KMS-11 (cell line): ENCODE results near the gene BTBD10.

Source experiments
- H2AFZ ChIP-seq: fragments of 200-600 bp; sonication (generic); 2 replicates; pipeline ENCODE4 v1.6.1; 2016; ENCODE audit warnings: antibody characterized with exemption, mixed run types, low read depth
- H3K27ac ChIP-seq: fragments of 200-600 bp; sonication (generic); 2 replicates; pipeline ENCODE4 v1.6.1; 2016; ENCODE audit warnings: mild to moderate bottlenecking, mixed run types
- H3K27me3 ChIP-seq: fragments of 200-600 bp; sonication (generic); 2 replicates; pipeline ENCODE4 v1.6.1; 2017; ENCODE audit warnings: mild to moderate bottlenecking, low read depth, mixed run types, moderate library complexity; ENCODE audit not compliant: insufficient read depth
- H3K36me3 ChIP-seq: fragments of 200-600 bp; sonication (generic); 2 replicates; pipeline ENCODE4 v1.6.1; 2017; ENCODE audit warnings: mild to moderate bottlenecking, mixed run types; ENCODE audit not compliant: insufficient read depth
- H3K4me1 ChIP-seq: fragments of 200-600 bp; sonication (generic); 2 replicates; pipeline ENCODE4 v1.6.1; 2016; ENCODE audit warnings: mild to moderate bottlenecking, low read depth, mixed run types; ENCODE audit not compliant: poor library complexity, severe bottlenecking
- H3K4me2 ChIP-seq: fragments of 200-600 bp; sonication (generic); 2 replicates; pipeline ENCODE4 v1.7.0; 2016; ENCODE audit warnings: mild to moderate bottlenecking, mixed run types
- H3K4me3 ChIP-seq: fragments of 200-600 bp; sonication (generic); IDR thresholded peaks from 2 replicates; pipeline ENCODE4 v1.6.1; 2017; ENCODE audit warnings: low read depth, low read length, mixed read lengths; ENCODE audit not compliant: insufficient read depth
- H3K79me2 ChIP-seq: fragments of 200-600 bp; sonication (generic); 2 replicates; pipeline ENCODE4 v1.6.1; 2016; ENCODE audit warnings: low read depth, mixed run types; ENCODE audit not compliant: insufficient read depth
- H3K9ac ChIP-seq: fragments of 200-600 bp; sonication (generic); 2 replicates; pipeline ENCODE4 v1.6.1; 2016; ENCODE audit warnings: mild to moderate bottlenecking, mixed run types
- H4K20me1 ChIP-seq: fragments of 200-600 bp; sonication (generic); 2 replicates; pipeline ENCODE4 v1.6.1; 2016; ENCODE audit warnings: mild to moderate bottlenecking, mixed run types; ENCODE audit not compliant: insufficient read depth
- CTCF ChIP-seq: fragments of 200-600 bp; sonication (generic); conservative IDR thresholded peaks from 2 replicates; pipeline ENCODE4 v1.6.1; 2017; ENCODE audit warnings: low read depth, mild to moderate bottlenecking, antibody characterized with exemption, low read length, moderate library complexity, mixed read lengths

BTBD10 gene

GRCh38 chr11:13427440-13427839 lies 35.6 kb downstream of the BTBD10 start:
- Histone ChIP-seq H3K4me1 (peaks cover 6% of the 10 kb centered on the region), H3K36me3 (no peaks in the 10 kb centered on the region), H3K9ac (no peak overlapping the region), H3K79me2 (no peaks in the 10 kb centered on the region; the same call in 1 of the 2 replicates), H3K27ac (no peak overlapping the region), H2AFZ (no peak overlapping the region), H3K27me3 (no peaks in the 10 kb centered on the region), H4K20me1 (no peaks in the 10 kb centered on the region), H3K4me2 (no peak overlapping the region), H3K4me3 (no peak overlapping the region)
- no peak for TF ChIP-seq CTCF

GRCh38 chr11:13423372-13423771 lies 39.6 kb downstream of the BTBD10 start:
- no peak overlapping the region for H3K9ac ChIP-seq
- H3K4me2 ChIP-seq: no peak overlapping the region
- H3K27me3 ChIP-seq: no peaks in the 10 kb centered on the region
- no peaks in the 10 kb centered on the region for H4K20me1 ChIP-seq
- H3K79me2 ChIP-seq: no peaks in the 10 kb centered on the region
- no peaks in the 10 kb centered on the region for H3K4me1 ChIP-seq
- H2AFZ ChIP-seq: no peak overlapping the region
- no peak overlapping the region for H3K4me3 ChIP-seq
- no peak for TF ChIP-seq CTCF
- no peaks in the 10 kb centered on the region; the same call in 1 of the 2 replicates for H3K36me3 ChIP-seq
- no peak overlapping the region for H3K27ac ChIP-seq

GRCh38 chr11:13421561-13421960 lies 41.5 kb downstream of the BTBD10 start:
- Histone ChIP-seq H3K4me2 (no peak overlapping the region), H4K20me1 (no peaks in the 10 kb centered on the region), H3K4me3 (no peak overlapping the region), H3K36me3 (no peaks in the 10 kb centered on the region; the same call in 1 of the 2 replicates), H3K79me2 (no peaks in the 10 kb centered on the region), H3K9ac (no peak overlapping the region), H3K4me1 (no peaks in the 10 kb centered on the region), H3K27ac (no peak overlapping the region), H3K27me3 (no peaks in the 10 kb centered on the region), H2AFZ (no peak overlapping the region)
- TF ChIP-seq CTCF: no peak

GRCh38 chr11:13415201-13415600 lies 47.8 kb downstream of the BTBD10 start:
- TF ChIP-seq CTCF: no peak
- no peak overlapping the region for H3K27ac ChIP-seq
- H3K9ac ChIP-seq: no peak overlapping the region
- no peak overlapping the region for H2AFZ ChIP-seq
- H3K27me3 ChIP-seq: no peaks in the 10 kb centered on the region
- H4K20me1 ChIP-seq: no peaks in the 10 kb centered on the region
- H3K36me3 ChIP-seq: no peaks in the 10 kb centered on the region; the same call in 1 of the 2 replicates
- no peaks in the 10 kb centered on the region for H3K79me2 ChIP-seq
- H3K4me3 ChIP-seq: no peak overlapping the region
- no peak overlapping the region for H3K4me2 ChIP-seq
- no peaks in the 10 kb centered on the region for H3K4me1 ChIP-seq
